Activated CD4-positive, alpha-beta memory T cell treated with anti-CD3 and anti-CD28 coated beads, Interleukin-2, amount 10 ng/mL, durations not matched to agents 7 days and 5 days (primary cell): ENCODE data around the gene BAG5. TPM values are rescaled to one million over a fixed set of nuclear protein-coding genes. Genes with fewer than 3 reads are reported as not detected.
A peak's percentile ranks its signal among the peaks of the same experiment; 100 is the strongest.

Experiments
- CTCF ChIA-PET: fragments of 350-600 bp; sonication (Branson Sonifier 250); formaldehyde crosslinking; loops from one replicate; lab custom pipeline; 2021; ENCODE audit warnings: antibody characterized with exemption, inconsistent platforms; lab: Charles Lee
- POLR2A ChIA-PET: fragments of 350-600 bp; sonication (Branson Sonifier 250); formaldehyde crosslinking; loops from one replicate; lab custom pipeline; 2021; ENCODE audit warnings: antibody characterized with exemption; lab: Charles Lee
- DNase-seq: peaks from one replicate; pipeline ENCODE4 v3.0.0-alpha.2; 2020
- H3K27ac Mint-ChIP-seq: one replicate; pipeline ENCODE4 v1.8.0; 2021; ENCODE audit warnings: mild to moderate bottlenecking, mixed read lengths
- H3K27me3 Mint-ChIP-seq: one replicate; pipeline ENCODE4 v1.8.0; 2021; ENCODE audit warnings: mixed read lengths
- H3K36me3 Mint-ChIP-seq: one replicate; pipeline ENCODE4 v1.8.0; 2021; ENCODE audit warnings: low read depth, mixed read lengths
- H3K4me1 Mint-ChIP-seq: one replicate; pipeline ENCODE4 v1.8.0; 2021; ENCODE audit warnings: mixed read lengths
- H3K4me3 Mint-ChIP-seq: one replicate; pipeline ENCODE4 v1.8.0; 2021; ENCODE audit warnings: mild to moderate bottlenecking, mixed read lengths
- H3K9me3 Mint-ChIP-seq: one replicate; pipeline ENCODE4 v1.8.0; 2021; ENCODE audit warnings: mixed read lengths
- total RNA-seq, 2 experiments: library from RNA; stranded (reverse); gene quantifications; one replicate each; pipeline ENCODE4 v1.2.3, GENCODE V29; 2021

The BAG5 gene
- total RNA-seq, 2 experiments from 2014 or later: 29.1 to 29.9 TPM

DNA sequence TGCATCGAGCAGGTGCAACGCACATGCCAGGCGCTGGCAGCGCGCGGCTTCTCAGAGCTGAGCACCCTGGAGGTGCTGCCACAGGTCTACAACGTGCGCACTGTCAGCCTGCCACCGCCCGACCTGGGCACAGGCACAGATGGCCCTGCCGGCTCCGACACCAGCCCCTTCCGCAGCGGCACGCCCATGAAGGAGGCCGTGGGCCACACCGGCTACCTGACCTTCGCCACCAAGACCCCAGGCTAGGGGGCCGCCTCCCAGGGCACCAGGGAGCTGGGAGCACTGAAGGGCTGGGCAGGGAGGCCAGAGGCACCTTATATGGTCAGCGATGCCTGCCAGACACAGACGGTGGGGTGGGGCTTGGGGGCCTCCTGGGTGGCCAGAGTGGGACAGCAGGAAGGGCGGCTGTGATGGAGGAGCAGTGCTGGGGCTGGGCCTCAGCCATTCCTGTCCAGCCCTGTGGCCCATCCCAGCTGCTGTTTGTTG is 27.8 kb downstream of the BAG5 start:
- Mint-ChIP-seq H3K4me1 (peaks cover 15% of the 10 kb centered on the region), H3K36me3 (peaks cover under 1% of the 10 kb centered on the region), H3K27me3 (no peaks in the 10 kb centered on the region), H3K4me3 (no peak overlapping the region), H3K27ac (no peak overlapping the region), H3K9me3 (no peaks in the 10 kb centered on the region)
- POLR2A ChIA-PET: interaction anchor here (1.1 to 2.4 kb wide), 2 partner anchors 14 to 27 kb away, joined by 3 to 5 read pairs; no protein-coding TSS in a partner anchor
- DNase-seq: no peak
- CTCF ChIA-PET: no interaction called here

DNA sequence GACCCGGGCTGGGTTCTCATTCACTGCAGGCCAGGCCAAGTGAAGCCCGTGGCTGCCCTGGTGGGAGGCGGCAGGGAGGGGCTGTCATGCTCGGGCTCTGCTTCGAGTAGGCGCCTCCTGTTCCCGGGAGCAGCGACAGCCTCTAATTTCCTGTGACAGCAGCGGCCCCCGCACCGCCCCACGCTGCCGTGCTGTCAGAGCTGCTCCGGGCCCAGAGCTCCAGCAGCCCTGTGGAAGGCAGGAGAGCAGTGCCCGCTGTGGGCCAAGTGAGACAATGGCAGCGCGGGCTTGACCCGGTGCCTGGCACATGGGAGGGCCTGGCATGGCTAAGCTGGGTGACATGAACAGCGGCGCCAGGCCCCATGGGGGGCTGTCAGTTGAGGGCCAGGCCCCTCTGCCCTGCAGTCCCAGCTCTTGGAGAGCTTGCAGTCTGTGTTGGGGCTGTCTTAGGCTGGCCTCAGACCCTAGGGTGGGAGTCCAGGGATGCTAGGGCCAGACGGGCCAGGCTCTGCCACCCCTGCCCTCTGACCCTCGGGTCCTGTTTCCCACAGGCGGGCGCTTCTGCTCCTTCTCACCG is 28.4 kb downstream of the BAG5 start:
- ChIA-PET CTCF (no interaction called here), POLR2A (interaction anchor here (1.1 kb wide), 1 partner anchor 13 kb away, joined by 3 read pairs; no protein-coding TSS in a partner anchor)
- no peak overlapping the region for H3K4me3 Mint-ChIP-seq
- DNase-seq: no peak
- no peaks in the 10 kb centered on the region for H3K9me3 Mint-ChIP-seq
- peaks cover 3% of the 10 kb centered on the region for H3K36me3 Mint-ChIP-seq
- no peaks in the 10 kb centered on the region for H3K27me3 Mint-ChIP-seq
- H3K4me1 Mint-ChIP-seq: peaks cover 18% of the 10 kb centered on the region
- H3K27ac Mint-ChIP-seq: no peak overlapping the region

DNA sequence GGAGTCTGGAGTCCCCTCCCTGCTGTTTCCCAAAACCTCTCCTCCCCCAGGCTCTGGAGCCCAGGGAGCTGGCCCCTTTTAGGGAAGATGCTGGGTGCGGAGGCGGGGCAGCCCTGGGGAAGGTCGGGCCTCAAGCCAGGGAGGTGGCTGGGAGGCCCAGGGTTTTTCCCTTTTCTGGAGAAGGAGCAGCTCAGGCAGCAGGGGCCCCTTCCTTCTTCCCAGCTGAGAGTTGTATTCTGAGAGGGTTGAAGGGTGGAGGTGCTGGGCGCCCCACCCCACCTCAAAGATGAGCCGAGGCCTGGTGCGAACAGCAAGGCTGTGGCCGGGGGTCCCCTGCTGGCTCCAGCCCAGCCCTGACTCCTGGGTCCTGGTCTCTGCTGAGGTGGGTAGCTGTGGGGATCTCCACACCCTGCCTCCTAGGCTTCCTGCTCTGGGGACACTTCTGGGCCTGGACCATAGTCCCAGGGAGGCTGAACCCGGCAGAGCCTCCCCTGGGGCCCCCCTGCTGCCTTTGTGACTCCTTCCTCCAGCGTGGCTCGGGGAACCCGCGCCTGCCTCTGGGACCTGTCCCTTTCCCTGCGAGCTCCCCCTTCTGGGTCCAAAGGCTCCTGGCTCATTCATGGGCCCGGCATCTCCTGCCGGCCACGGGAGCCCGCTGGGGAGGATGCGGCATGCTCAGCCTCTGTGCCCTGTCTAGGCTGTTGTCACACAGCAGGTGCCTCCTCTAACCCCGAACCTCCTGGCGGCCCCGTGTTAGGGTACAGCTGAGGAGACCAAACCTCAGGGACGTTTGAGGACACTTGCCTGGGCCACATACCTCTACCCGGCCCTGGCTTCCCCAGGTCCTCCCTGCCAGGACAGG is 29.1 kb downstream of the BAG5 start:
- CTCF ChIA-PET: no interaction called here
- peaks cover 21% of the 10 kb centered on the region for H3K4me1 Mint-ChIP-seq
- H3K27ac Mint-ChIP-seq: no peak overlapping the region
- H3K4me3 Mint-ChIP-seq: no peak overlapping the region
- no peak for DNase-seq
- no peaks in the 10 kb centered on the region for H3K27me3 Mint-ChIP-seq
- H3K36me3 Mint-ChIP-seq: peaks cover 3% of the 10 kb centered on the region
- H3K9me3 Mint-ChIP-seq: no peaks in the 10 kb centered on the region
- POLR2A ChIA-PET: no interaction called here

DNA sequence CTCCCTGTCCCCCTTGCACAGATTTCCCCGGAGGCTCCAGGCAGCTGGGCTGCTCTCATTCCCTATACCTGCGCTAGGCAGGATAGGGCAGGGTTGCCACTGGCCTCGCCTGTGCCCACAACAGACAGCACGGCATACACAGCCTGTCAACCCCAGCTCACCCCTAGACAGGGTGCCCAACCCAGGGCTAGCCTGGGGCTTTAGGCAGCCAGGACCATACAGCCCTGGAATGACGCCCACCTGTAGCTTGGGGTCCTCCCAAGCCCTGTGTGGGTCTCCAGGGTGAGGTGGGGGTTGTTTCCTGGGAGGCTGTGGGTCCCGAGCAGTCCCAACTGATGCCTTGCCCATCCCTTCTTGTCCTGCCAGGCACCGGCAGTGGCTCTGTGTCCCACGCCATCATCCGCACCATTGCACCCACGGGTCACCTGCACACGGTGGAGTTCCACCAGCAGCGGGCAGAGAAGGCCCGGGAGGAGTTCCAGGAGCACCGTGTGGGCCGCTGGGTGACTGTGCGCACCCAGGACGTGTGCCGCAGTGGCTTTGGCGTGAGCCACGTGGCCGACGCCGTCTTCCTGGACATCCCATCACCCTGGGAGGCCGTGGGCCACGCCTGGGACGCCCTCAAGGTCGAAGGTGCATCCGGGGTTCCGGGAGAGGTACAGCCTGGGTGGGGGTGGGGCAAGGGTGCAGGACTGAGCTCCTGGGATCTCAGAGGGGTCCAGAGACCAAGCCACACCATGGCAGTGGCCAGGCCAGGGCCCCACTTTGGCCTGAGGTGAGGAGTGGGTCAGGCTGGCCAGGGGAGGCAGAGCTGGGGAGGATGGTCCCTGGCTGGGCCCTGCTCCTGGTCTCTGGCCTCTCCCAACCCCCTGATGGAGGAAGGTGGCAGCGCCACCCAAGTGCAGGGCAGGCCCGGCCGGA is 30.0 kb downstream of the BAG5 start:
- Mint-ChIP-seq H3K9me3 (no peaks in the 10 kb centered on the region), H3K36me3 (peaks cover 3% of the 10 kb centered on the region), H3K27ac (no peak overlapping the region), H3K4me1 (peaks cover 27% of the 10 kb centered on the region), H3K4me3 (no peak overlapping the region), H3K27me3 (no peaks in the 10 kb centered on the region)
- CTCF ChIA-PET: interaction anchor here (1.2 kb wide), 1 partner anchor 32 kb away, joined by 3 read pairs; no protein-coding TSS in a partner anchor
- no peak for DNase-seq
- POLR2A ChIA-PET: interaction anchor here (5.8 kb wide), 1 partner anchor 30 kb away, joined by 50 read pairs; the partner anchor contains the start of genes BAG5 and COA8

DNA sequence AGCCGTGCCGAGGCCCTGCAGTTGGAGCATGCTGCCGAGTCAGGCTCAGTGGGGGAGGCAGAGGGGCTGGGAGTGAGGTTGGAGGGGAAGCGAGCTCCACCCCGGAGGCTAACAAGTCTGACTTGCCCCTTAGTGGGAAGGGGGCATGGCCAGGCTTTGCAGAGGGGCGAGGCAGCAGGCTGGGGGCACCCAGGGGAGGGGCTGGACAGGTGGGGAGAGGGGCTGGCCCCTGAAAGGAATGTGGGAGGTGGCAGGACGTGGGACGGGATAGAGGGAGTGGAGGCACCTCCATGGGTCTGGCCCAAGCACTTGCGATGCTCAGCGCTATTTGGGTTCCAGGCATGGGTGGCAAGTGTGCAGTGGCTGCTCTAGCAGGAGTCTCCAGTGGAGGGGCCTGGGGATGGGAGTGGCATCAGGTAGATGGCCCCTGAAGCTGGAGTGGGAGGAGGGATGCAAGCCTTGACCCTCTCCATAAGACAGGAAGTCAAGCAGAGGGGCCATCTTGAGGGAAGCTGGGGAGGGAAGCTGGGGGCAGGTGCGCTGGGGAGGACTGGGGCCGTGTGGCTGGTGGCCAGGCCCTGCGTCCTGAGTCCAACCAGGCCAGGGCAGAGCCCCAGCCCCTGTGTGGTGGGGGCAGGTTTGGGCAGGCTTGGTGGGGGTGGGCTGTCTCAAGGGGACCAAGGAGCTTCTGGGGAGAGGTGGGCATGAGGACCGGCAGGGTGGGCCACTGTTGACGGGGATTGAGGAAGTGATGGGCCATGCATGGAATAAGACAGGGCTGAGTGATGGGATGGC is 30.8 kb downstream of the BAG5 start:
- POLR2A ChIA-PET: interaction anchor here (1.1 to 5.8 kb wide), 3 partner anchors 12 to 31 kb away, joined by 3 to 50 read pairs (median 14); partner anchors contain the start of genes BAG5 and COA8

DNA sequence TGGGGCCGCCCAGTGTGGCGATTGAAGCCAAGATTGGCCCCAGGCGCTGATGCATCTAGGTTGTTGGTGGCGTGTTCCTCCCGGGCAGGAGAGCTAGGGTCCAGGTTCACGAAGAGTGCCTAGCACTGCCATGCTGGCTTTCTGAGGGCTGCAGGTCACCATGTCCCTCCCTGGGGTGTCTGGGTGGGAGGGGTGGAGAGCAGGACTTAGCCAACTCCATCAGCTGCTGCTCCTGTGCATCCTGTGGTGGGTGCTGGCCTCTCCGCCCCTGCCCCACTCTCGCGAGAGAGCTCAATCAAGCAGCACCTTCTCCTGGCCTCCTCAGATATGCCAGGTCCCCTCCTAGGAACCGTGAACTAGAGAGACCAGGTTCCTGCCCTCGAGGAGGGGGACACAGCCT is 31.6 kb downstream of the BAG5 start:
- CTCF ChIA-PET: interaction anchor here (1.6 to 2.2 kb wide), 2 partner anchors 10 to 12 kb away, joined by 6 to 10 read pairs; no protein-coding TSS in a partner anchor
- Mint-ChIP-seq H3K4me1 (peaks cover 36% of the 10 kb centered on the region), H3K9me3 (no peaks in the 10 kb centered on the region), H3K4me3 (no peak overlapping the region), H3K27ac (no peak overlapping the region), H3K36me3 (peaks cover 3% of the 10 kb centered on the region), H3K27me3 (no peaks in the 10 kb centered on the region)
- POLR2A ChIA-PET: interaction anchor here (1.1 to 5.8 kb wide), 3 partner anchors 11 to 32 kb away, joined by 3 to 50 read pairs (median 14); partner anchors contain the start of genes BAG5 and COA8
- no peak for DNase-seq

More for the DNA sequence above, 30.8 kb downstream of the BAG5 start:
- Mint-ChIP-seq H3K36me3 (peaks cover 3% of the 10 kb centered on the region), H3K9me3 (no peaks in the 10 kb centered on the region), H3K4me3 (no peak overlapping the region), H3K27ac (no peak overlapping the region), H3K4me1 (peaks cover 34% of the 10 kb centered on the region), H3K27me3 (no peaks in the 10 kb centered on the region)
- CTCF ChIA-PET: interaction anchor here (1.2 to 1.6 kb wide), 2 partner anchors 11 to 31 kb away, joined by 3 to 6 read pairs; no protein-coding TSS in a partner anchor
- no peak for DNase-seq

DNA sequence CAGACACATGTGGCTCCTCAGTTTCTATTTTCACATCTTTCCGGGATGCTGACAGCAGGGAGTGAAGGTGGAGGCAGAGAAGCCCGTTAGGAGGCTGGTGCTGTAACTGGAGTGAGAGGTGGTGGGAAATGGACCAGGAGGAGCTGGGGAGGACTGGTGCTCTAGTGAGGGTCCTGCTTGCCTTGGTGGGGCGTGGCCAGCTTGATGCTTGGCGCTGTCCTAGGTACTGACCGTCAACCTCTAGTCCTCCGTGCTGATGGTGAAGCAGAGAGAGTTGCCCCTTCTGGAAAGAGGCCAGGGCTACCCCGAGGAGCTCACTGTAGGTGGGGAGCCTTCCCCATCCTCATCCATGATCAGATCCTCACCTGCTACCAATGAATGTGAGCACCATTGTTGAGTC is 32.1 kb downstream of the BAG5 start:
- peaks cover 36% of the 10 kb centered on the region for H3K4me1 Mint-ChIP-seq
- ChIA-PET POLR2A (interaction anchor here (1.1 to 5.8 kb wide), 4 partner anchors 11 to 196 kb away, joined by 3 to 50 read pairs (median 13); partner anchors contain the start of genes BAG5, COA8 and EIF5), CTCF (interaction anchor here (1.6 to 2.2 kb wide), 2 partner anchors 9 to 12 kb away, joined by 6 to 10 read pairs; no protein-coding TSS in a partner anchor)
- peak; percentile 40 for DNase-seq
- H3K27ac Mint-ChIP-seq: peak overlapping the region; percentile 40
- H3K4me3 Mint-ChIP-seq: peak overlapping the region; percentile 89
- H3K9me3 Mint-ChIP-seq: no peaks in the 10 kb centered on the region
- H3K36me3 Mint-ChIP-seq: peaks cover 3% of the 10 kb centered on the region
- H3K27me3 Mint-ChIP-seq: no peaks in the 10 kb centered on the region

DNA sequence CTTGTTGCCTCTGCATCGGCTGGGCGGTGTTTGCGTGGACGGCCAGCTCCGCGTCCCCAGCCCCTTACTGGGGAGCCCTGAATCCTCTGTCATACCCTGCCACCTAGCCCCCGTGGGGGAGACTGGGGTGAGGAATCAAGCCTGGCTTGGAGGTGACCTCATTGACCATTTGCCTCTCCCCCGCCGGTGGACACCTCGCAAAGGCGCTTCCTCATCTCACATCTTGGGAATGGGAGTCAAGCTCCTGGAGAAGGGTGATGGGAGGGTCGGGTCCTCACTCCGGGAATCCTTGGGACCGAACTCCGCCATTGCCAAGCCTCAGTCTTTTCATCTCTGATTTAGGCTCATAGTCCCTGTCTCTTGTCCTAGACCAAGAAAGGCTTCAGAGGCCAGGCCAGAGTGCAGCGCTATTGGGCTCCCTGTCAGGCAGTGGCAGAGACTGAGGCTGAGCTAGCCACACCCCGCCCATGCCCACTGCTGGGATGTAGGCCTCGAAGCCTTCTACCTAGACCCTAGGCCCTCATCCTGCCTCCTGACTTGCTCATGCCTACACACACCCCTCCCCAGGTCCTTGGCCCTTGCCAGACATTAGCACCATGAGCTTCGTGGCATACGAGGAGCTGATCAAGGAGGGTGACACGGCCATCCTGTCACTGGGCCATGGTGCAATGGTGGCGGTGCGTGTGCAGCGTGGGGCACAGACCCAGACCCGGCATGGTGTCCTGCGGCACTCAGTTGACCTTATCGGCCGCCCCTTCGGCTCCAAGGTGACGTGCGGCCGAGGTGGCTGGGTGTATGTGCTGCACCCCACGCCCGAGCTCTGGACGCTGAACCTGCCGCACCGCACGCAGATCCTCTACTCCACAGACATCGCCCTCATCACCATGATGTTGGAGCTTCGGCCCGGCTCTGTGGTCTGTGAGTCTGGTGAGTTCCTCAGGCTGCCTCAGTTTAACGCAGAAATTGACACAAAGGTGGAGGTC is 32.8 kb downstream of the BAG5 start:
- peaks cover 3% of the 10 kb centered on the region for H3K36me3 Mint-ChIP-seq
- peak overlapping the region; percentile 89 for H3K4me3 Mint-ChIP-seq
- H3K27ac Mint-ChIP-seq: peak overlapping the region; percentile 92
- no peak for DNase-seq
- peaks cover 6% of the 10 kb centered on the region for H3K27me3 Mint-ChIP-seq
- POLR2A ChIA-PET: interaction anchor here (0.8 to 5.8 kb wide), 10 partner anchors 10 to 195 kb away, joined by 3 to 50 read pairs (median 4); partner anchors contain the start of genes BAG5, COA8, EIF5 and XRCC3
- H3K4me1 Mint-ChIP-seq: peaks cover 36% of the 10 kb centered on the region
- CTCF ChIA-PET: interaction anchor here (1.6 to 2.2 kb wide), 3 partner anchors 9 to 32 kb away, joined by 5 to 10 read pairs (median 6); partner anchors contain the start of gene BAG5
- H3K9me3 Mint-ChIP-seq: no peaks in the 10 kb centered on the region

DNA sequence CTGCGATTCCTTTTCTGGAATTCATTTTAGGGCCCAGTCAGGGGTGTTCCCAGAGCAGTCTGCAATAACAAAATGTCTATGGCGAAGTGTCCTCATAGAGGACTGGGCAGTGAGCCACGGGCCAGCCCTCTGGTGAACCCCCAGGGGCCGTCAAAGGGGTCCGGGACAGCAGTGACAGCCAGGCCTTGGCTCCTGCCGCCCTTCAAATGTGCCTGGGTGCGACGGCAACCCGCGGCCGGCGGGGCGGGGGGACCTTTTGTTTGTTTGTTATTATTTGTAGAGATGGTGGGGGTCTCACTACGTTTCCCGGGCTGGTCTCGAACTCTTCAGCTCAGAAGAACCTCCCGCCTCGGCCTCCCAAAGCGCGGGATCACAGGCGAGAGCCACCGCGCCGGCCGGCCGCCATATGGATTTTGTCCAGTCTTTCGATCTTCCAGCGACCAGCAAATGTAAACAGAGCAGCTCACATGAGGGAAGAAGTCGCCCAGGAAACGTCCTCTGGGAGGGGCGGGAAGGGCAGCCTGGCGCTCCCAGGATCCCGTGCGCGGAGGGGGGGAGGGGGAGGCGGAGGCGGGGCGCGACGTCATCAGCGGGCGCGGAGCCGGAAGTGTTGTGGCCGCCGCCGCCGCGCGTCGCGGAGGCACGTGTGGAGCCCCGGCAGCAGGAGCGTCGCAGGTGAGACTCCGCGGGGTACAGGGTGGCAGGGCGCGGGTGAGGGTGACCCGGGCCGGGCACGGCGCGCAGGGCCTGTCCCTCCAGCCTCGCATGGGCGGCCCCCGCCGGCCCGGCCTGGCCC is 33.7 kb downstream of the BAG5 start, which contains the start of gene TRMT61A:
Gene TRMT61A, plus strand, starts transcription at position 610 of the 796 bp plus-strand sequence. CDS start 783 bp downstream, outside the sequence.
- H3K27ac Mint-ChIP-seq: peak within 1 kb of the TSS; percentile 92
- DNase-seq: peak; percentile 82
- peaks cover 3% of the 10 kb centered on the region for H3K36me3 Mint-ChIP-seq
- peaks cover 15% of the 10 kb centered on the region for H3K27me3 Mint-ChIP-seq
- H3K4me1 Mint-ChIP-seq: peaks cover 36% of the 10 kb centered on the region
- no peaks in the 10 kb centered on the region for H3K9me3 Mint-ChIP-seq
- ChIA-PET POLR2A (interaction anchor here (0.6 to 5.8 kb wide), 14 partner anchors 9 to 194 kb away, joined by 3 to 50 read pairs (median 4); partner anchors contain the start of genes BAG5, COA8, EIF5 and XRCC3), CTCF (interaction anchor here (1.8 to 2.2 kb wide), 2 partner anchors 10 to 33 kb away, joined by 5 to 10 read pairs; partner anchors contain the start of gene BAG5)
- H3K4me3 Mint-ChIP-seq: peak within 1 kb of the TSS; percentile 89
